Stimulated activated naive CD8-positive, alpha-beta T cell treated with anti-CD3 and anti-CD28 coated beads, Interleukin-15, Interleukin-2, amounts not matched to agents 100 ng/mL and 50 ng/mL, for 24 hours (primary cell): ENCODE measurements around the gene METTL27.

ENCODE experiments used
- H3K27ac Mint-ChIP-seq: one replicate; pipeline ENCODE4 v1.8.0; 2021; ENCODE audit warnings: mild to moderate bottlenecking, mixed read lengths
- H3K27me3 Mint-ChIP-seq: one replicate; pipeline ENCODE4 v1.8.0; 2021; ENCODE audit warnings: mixed read lengths
- H3K36me3 Mint-ChIP-seq: one replicate; pipeline ENCODE4 v1.8.0; 2021; ENCODE audit warnings: low read depth, mixed read lengths
- H3K4me1 Mint-ChIP-seq: one replicate; pipeline ENCODE4 v1.8.0; 2021; ENCODE audit warnings: low read depth, mixed read lengths
- H3K4me3 Mint-ChIP-seq: one replicate; pipeline ENCODE4 v1.8.0; 2021; ENCODE audit warnings: mild to moderate bottlenecking, mixed read lengths
- H3K9me3 Mint-ChIP-seq: one replicate; pipeline ENCODE4 v1.8.0; 2021; ENCODE audit warnings: mixed read lengths

METTL27 gene

GRCh38 chr7:73833251-73833919 is 8.9 kb downstream of the METTL27 start:
- H3K4me1 Mint-ChIP-seq, result peaks cover 9% of the 10 kb centered on the region
- H3K9me3 Mint-ChIP-seq, result no peaks in the 10 kb centered on the region
- H3K4me3 Mint-ChIP-seq, result no peak overlapping the region
- no peak overlapping the region for H3K27ac Mint-ChIP-seq
- H3K27me3 Mint-ChIP-seq, result peaks cover 6% of the 10 kb centered on the region
- no peaks in the 10 kb centered on the region for H3K36me3 Mint-ChIP-seq

DNA sequence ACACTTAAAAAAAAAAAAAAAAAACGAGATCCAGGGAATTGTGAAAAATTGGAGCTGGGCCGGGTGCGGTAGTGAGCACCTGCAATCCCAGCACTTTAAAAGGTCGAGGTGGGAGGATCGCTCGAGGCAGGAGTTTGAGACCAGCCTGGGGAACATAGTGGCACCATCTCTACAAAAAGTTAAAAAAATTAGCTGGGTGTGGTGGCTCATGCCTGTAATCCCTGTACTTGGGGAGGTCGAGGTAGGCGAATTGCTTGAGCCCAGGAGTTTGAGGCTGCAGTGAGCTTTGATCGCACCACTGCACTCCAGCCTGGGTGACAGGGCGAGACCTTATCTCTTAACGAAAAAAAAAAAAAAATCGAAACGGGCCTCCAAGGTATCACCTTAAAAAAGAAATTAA is 9.5 kb downstream of the METTL27 start:
- no peaks in the 10 kb centered on the region for H3K36me3 Mint-ChIP-seq
- no peak overlapping the region for H3K4me3 Mint-ChIP-seq
- peaks cover 15% of the 10 kb centered on the region for H3K4me1 Mint-ChIP-seq
- H3K27me3 Mint-ChIP-seq, result peaks cover 6% of the 10 kb centered on the region
- H3K9me3 Mint-ChIP-seq, result no peaks in the 10 kb centered on the region
- H3K27ac Mint-ChIP-seq, result no peak overlapping the region

- H3K4me1 Mint-ChIP-seq, result peaks cover 23% of the 10 kb centered on the region
- peaks cover 12% of the 10 kb centered on the region for H3K27me3 Mint-ChIP-seq
- H3K4me3 Mint-ChIP-seq, result no peak overlapping the region
- no peaks in the 10 kb centered on the region for H3K36me3 Mint-ChIP-seq
- H3K27ac Mint-ChIP-seq, result no peak overlapping the region
- no peaks in the 10 kb centered on the region for H3K9me3 Mint-ChIP-seq
Measured at GRCh38 chr7:73831834-73832651, 10.3 kb downstream of the METTL27 start.

GRCh38 chr7:73831584-73831833 is 10.8 kb downstream of the METTL27 start:
- Mint-ChIP-seq H3K4me1 (peaks cover 28% of the 10 kb centered on the region), H3K27me3 (peaks cover 12% of the 10 kb centered on the region), H3K9me3 (no peaks in the 10 kb centered on the region), H3K36me3 (no peaks in the 10 kb centered on the region), H3K27ac (no peak overlapping the region), H3K4me3 (no peak overlapping the region)

GRCh38 chr7:73830681-73831583 is 11.4 kb downstream of the METTL27 start, which contains the start of gene CLDN4:
Gene CLDN4, plus strand, starts transcription at chr7:73830996. Its CDS starts 206 bp downstream, at chr7:73831202.
- no peaks in the 10 kb centered on the region for H3K9me3 Mint-ChIP-seq
- peaks cover 12% of the 10 kb centered on the region for H3K27me3 Mint-ChIP-seq
- H3K27ac Mint-ChIP-seq, result no peak within 1 kb of the TSS
- no peak within 1 kb of the TSS for H3K4me3 Mint-ChIP-seq
- H3K36me3 Mint-ChIP-seq, result no peaks in the 10 kb centered on the region
- H3K4me1 Mint-ChIP-seq, result peaks cover 29% of the 10 kb centered on the region

- Mint-ChIP-seq H3K27me3 (peaks cover 12% of the 10 kb centered on the region), H3K4me3 (no peak overlapping the region), H3K4me1 (peaks cover 29% of the 10 kb centered on the region), H3K9me3 (no peaks in the 10 kb centered on the region), H3K36me3 (no peaks in the 10 kb centered on the region), H3K27ac (no peak overlapping the region)
Measured at GRCh38 chr7:73829921-73830680, 12.2 kb downstream of the METTL27 start.

- Mint-ChIP-seq H3K9me3 (no peaks in the 10 kb centered on the region), H3K36me3 (no peaks in the 10 kb centered on the region), H3K4me3 (no peak overlapping the region), H3K27ac (no peak overlapping the region), H3K4me1 (peaks cover 29% of the 10 kb centered on the region), H3K27me3 (peaks cover 12% of the 10 kb centered on the region)
Measured at GRCh38 chr7:73829505-73829904, 12.8 kb downstream of the METTL27 start.

- H3K27ac Mint-ChIP-seq, result no peak overlapping the region
- peaks cover 12% of the 10 kb centered on the region for H3K27me3 Mint-ChIP-seq
- H3K9me3 Mint-ChIP-seq, result no peaks in the 10 kb centered on the region
- H3K36me3 Mint-ChIP-seq, result no peaks in the 10 kb centered on the region
- H3K4me1 Mint-ChIP-seq, result peaks cover 29% of the 10 kb centered on the region
- no peak overlapping the region for H3K4me3 Mint-ChIP-seq
Measured at GRCh38 chr7:73828972-73829371, 13.3 kb downstream of the METTL27 start.

GRCh38 chr7:73828107-73828803 is 14.1 kb downstream of the METTL27 start:
- no peak overlapping the region for H3K27ac Mint-ChIP-seq
- H3K9me3 Mint-ChIP-seq, result no peaks in the 10 kb centered on the region
- no peak overlapping the region for H3K4me3 Mint-ChIP-seq
- peaks cover 13% of the 10 kb centered on the region for H3K27me3 Mint-ChIP-seq
- no peaks in the 10 kb centered on the region for H3K36me3 Mint-ChIP-seq
- peaks cover 29% of the 10 kb centered on the region for H3K4me1 Mint-ChIP-seq

GRCh38 chr7:73827567-73828106 is 14.7 kb downstream of the METTL27 start:
- Mint-ChIP-seq H3K4me3 (no peak overlapping the region), H3K27ac (no peak overlapping the region)

GRCh38 chr7:73824986-73825385 is 17.3 kb downstream of the METTL27 start:
- Mint-ChIP-seq H3K27me3 (peaks cover 16% of the 10 kb centered on the region), H3K4me3 (no peak overlapping the region), H3K4me1 (peaks cover 29% of the 10 kb centered on the region), H3K36me3 (no peaks in the 10 kb centered on the region), H3K27ac (no peak overlapping the region), H3K9me3 (no peaks in the 10 kb centered on the region)

More at GRCh38 chr7:73827567-73828106, 14.7 kb downstream of the METTL27 start:
- H3K36me3 Mint-ChIP-seq, result no peaks in the 10 kb centered on the region
- H3K4me1 Mint-ChIP-seq, result peaks cover 29% of the 10 kb centered on the region
- no peaks in the 10 kb centered on the region for H3K9me3 Mint-ChIP-seq
- peaks cover 17% of the 10 kb centered on the region for H3K27me3 Mint-ChIP-seq

DNA sequence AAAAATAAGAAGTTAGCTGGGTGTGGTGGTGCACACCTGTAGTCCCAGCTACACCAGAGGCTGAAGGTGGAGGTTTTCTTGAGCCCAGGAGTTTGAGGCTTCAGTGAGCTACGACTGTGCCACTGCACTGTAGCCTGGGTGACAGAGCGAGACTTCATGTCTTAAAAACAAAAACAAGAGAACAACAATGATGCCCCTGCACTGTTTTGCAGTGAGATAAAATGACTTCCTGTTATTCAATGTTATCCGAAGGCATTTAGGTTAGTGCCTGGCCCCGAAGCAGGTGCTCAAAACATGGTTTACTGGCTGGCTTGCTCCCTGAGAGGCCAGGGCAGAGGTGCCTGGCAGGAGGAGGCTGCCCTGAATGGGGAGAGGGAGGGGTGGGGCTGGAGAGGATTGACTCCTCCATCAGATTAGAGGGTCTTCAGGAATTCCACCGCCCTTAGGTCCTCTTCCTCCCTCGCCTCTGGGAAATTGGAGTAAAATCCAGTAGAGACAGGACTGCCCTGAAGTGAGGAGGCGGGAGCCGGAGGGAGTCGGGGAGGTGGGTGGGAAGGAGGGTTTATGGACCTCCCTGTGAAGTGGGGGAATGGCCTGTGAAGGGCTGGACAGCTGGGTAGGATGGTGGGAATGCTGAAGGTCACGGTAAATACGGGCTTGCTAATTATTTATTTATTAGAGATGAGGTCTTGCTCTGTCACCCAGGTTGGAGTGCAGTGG is 18.3 kb downstream of the METTL27 start:
- H3K4me1 Mint-ChIP-seq, result peaks cover 26% of the 10 kb centered on the region
- peaks cover 11% of the 10 kb centered on the region for H3K27me3 Mint-ChIP-seq
- no peaks in the 10 kb centered on the region for H3K9me3 Mint-ChIP-seq
- H3K36me3 Mint-ChIP-seq, result no peaks in the 10 kb centered on the region
- no peak overlapping the region for H3K4me3 Mint-ChIP-seq
- H3K27ac Mint-ChIP-seq, result no peak overlapping the region

- peaks cover 18% of the 10 kb centered on the region for H3K4me1 Mint-ChIP-seq
- peaks cover 11% of the 10 kb centered on the region for H3K27me3 Mint-ChIP-seq
- no peak overlapping the region for H3K4me3 Mint-ChIP-seq
- H3K9me3 Mint-ChIP-seq, result no peaks in the 10 kb centered on the region
- H3K27ac Mint-ChIP-seq, result no peak overlapping the region
- H3K36me3 Mint-ChIP-seq, result no peaks in the 10 kb centered on the region
Measured at GRCh38 chr7:73823257-73823656, 19.1 kb downstream of the METTL27 start.
